NCI-H1092 treated with DMSO at 0.1 percent for 48 hours (cell line): ENCODE results near the gene IARS2.
"Not testable (repeated sequence)": the region's sequence is repeated elsewhere in the genome, so short reads cannot be mapped to it uniquely, and the experiment has no call there.

Experiments used
- DNase-seq: peaks from one replicate; lab custom pipeline; 2025; lab: John Stamatoyannopoulos, UW

Gene IARS2

GRCh38 chr1:220113136-220113695 is 19.3 kb downstream of the IARS2 start:
- no peak for DNase-seq

- DNase-seq, result no peak
Observed at GRCh38 chr1:220119043-220119512, 25.1 kb downstream of the IARS2 start.

GRCh38 chr1:220121791-220122530 is 28.0 kb downstream of the IARS2 start:
- DNase-seq, result no peak

GRCh38 chr1:220123066-220123465 is 29.1 kb downstream of the IARS2 start:
- no peak for DNase-seq

GRCh38 chr1:220123889-220124288 is 30.0 kb downstream of the IARS2 start:
- DNase-seq, result no peak

GRCh38 chr1:220124542-220124941 is 30.6 kb downstream of the IARS2 start:
- DNase-seq, result no peak

- DNase-seq, result no peak
Observed at GRCh38 chr1:220127076-220127475, 33.1 kb downstream of the IARS2 start.

- no peak for DNase-seq
Observed at GRCh38 chr1:220129479-220130210, 35.7 kb downstream of the IARS2 start.

- DNase-seq, result no peak
Observed at GRCh38 chr1:220135755-220136154, 41.8 kb downstream of the IARS2 start.

GRCh38 chr1:220137019-220137786 is 43.3 kb downstream of the IARS2 start:
- DNase-seq, result no peak

GRCh38 chr1:220139966-220140365 is 46.0 kb downstream of the IARS2 start:
- no peak for DNase-seq

GRCh38 chr1:220144051-220144450 is 50.1 kb downstream of the IARS2 start:
- DNase-seq, result no peak

GRCh38 chr1:220149742-220150141 is 55.8 kb downstream of the IARS2 start:
- DNase-seq, result no peak

- no peak for DNase-seq
Observed at GRCh38 chr1:220151454-220151853, 57.5 kb downstream of the IARS2 start.

GRCh38 chr1:220153147-220153546 is 59.2 kb downstream of the IARS2 start:
- DNase-seq, result no peak

- DNase-seq, result no peak
Observed at GRCh38 chr1:220156620-220157146, 62.8 kb downstream of the IARS2 start.

- no peak for DNase-seq
Observed at GRCh38 chr1:220157738-220158137, 63.8 kb downstream of the IARS2 start.

GRCh38 chr1:220158530-220158929 is 64.6 kb downstream of the IARS2 start:
- not testable (repeated sequence) for DNase-seq

- DNase-seq, result no peak
Observed at GRCh38 chr1:220159041-220159440, 65.1 kb downstream of the IARS2 start.

- no peak for DNase-seq
Observed at GRCh38 chr1:220160027-220160426, 66.1 kb downstream of the IARS2 start.

- no peak for DNase-seq
Observed at GRCh38 chr1:220164116-220164515, 70.2 kb downstream of the IARS2 start.

GRCh38 chr1:220164517-220164916 is 70.6 kb downstream of the IARS2 start:
- no peak for DNase-seq
